Measurements from ENCODE around the gene KIRREL3.

The KIRREL3 gene

GRCh38 chr11:126421271-126421671 is 579.3 kb downstream of the KIRREL3 start:
- Mint-ChIP-seq H3K4me1 (peaks cover 10% of the 10 kb centered on the region), H3K36me3 (no peaks in the 10 kb centered on the region), H3K4me3 (no peak overlapping the region), H3K27me3 (peaks cover 43% of the 10 kb centered on the region), H3K27ac (no peak overlapping the region), H3K9me3 (no peaks in the 10 kb centered on the region)
- no peak for DNase-seq
- CTCF ChIA-PET = interaction anchor here (2.4 kb wide), 1 partner anchor 59 kb away, joined by 5 read pairs; no protein-coding TSS in a partner anchor

- H3K4me1 Mint-ChIP-seq = peaks cover 15% of the 10 kb centered on the region
- H3K9me3 Mint-ChIP-seq = no peaks in the 10 kb centered on the region
- no peak overlapping the region for H3K4me3 Mint-ChIP-seq
- H3K27ac Mint-ChIP-seq = no peak overlapping the region
- DNase-seq = no peak
- CTCF ChIA-PET = interaction anchor here (2.4 kb wide), 1 partner anchor 60 kb away, joined by 5 read pairs; no protein-coding TSS in a partner anchor
- H3K36me3 Mint-ChIP-seq = no peaks in the 10 kb centered on the region
- H3K27me3 Mint-ChIP-seq = peaks cover 43% of the 10 kb centered on the region
Observed at GRCh38 chr11:126420698-126421256, 579.8 kb downstream of the KIRREL3 start.

DNA sequence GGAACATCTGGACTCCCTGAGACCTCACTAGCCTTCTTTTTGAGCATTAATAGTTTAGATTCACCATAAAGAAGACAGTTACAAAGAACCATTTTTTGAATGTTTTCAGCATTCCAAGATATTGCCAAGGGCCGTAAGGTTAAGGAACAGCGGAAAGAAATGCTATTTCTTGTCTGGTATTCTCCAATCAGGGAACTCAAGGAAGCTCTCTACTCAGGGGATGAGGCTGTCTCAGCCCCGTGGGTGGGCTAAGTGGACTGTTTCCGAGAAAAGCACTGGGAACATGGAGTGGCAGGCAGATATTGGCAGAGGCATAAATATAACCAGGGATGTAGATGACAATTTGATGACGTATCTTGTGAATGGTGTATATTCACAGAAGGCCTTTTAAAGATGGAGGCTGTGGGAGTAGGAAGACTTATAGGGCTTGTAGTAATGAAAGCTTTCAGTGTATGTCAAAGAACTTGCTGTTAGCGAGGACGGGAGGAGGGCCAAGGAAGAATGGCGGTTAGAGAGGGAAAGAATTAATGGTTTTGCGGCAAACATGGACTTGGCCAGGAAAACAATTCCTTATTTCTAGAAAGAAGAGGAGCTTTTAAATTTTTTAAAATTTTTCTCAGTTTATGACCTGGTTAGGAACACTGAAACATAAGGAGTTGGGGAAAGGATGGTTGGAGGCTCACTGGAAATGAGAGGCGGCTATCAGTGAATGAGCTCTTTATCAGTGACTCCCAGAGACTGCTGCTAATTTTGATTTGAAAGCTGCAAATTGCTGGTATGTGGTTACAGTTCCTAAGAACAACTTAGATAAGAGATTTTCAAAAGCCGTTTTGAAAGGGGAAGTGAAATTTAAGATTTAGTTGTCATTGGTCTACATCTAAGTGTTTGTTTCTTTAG is 580.5 kb downstream of the KIRREL3 start:
- H3K27ac Mint-ChIP-seq = no peak overlapping the region
- H3K4me3 Mint-ChIP-seq = no peak overlapping the region
- H3K9me3 Mint-ChIP-seq = no peaks in the 10 kb centered on the region
- peaks cover 43% of the 10 kb centered on the region for H3K27me3 Mint-ChIP-seq
- H3K4me1 Mint-ChIP-seq = peaks cover 15% of the 10 kb centered on the region
- H3K36me3 Mint-ChIP-seq = no peaks in the 10 kb centered on the region
- no peak for DNase-seq
- CTCF ChIA-PET = interaction anchor here (0.6 to 2.4 kb wide), 2 partner anchors 61 to 1737 kb away, joined by 3 to 5 read pairs; no protein-coding TSS in a partner anchor

DNA sequence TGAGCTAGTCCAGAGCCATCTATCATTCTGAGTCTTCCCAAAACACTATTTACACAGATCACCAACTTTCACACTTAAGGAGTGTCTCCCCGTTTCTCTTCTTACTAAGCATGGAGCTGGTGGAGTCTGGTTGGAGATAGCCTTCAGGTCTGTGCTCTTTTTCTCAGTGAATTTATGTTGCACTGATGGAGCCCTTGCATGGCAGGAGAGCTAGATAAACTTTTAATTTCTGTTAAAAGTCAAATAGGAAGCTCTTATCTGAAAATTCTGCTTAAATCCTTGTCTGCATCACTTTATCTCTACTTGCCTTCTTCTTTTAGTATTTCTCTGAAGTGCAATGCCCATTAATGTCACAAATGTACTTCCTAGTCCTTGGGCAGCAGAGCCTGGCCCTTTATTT is 581.7 kb downstream of the KIRREL3 start:
- Mint-ChIP-seq H3K4me3 (no peak overlapping the region), H3K36me3 (no peaks in the 10 kb centered on the region), H3K27ac (no peak overlapping the region), H3K9me3 (no peaks in the 10 kb centered on the region), H3K4me1 (peaks cover 15% of the 10 kb centered on the region), H3K27me3 (peaks cover 38% of the 10 kb centered on the region)
- DNase-seq = no peak
- CTCF ChIA-PET = no interaction called here

GRCh38 chr11:126417091-126417862 is 583.3 kb downstream of the KIRREL3 start:
- CTCF ChIA-PET = interaction anchor here (1.2 kb wide), 1 partner anchor 64 kb away, joined by 4 read pairs; no protein-coding TSS in a partner anchor
- H3K27me3 Mint-ChIP-seq = peaks cover 38% of the 10 kb centered on the region
- no peaks in the 10 kb centered on the region for H3K36me3 Mint-ChIP-seq
- no peaks in the 10 kb centered on the region for H3K9me3 Mint-ChIP-seq
- no peak overlapping the region for H3K4me3 Mint-ChIP-seq
- DNase-seq = no peak
- H3K4me1 Mint-ChIP-seq = peaks cover 15% of the 10 kb centered on the region
- H3K27ac Mint-ChIP-seq = no peak overlapping the region

DNA sequence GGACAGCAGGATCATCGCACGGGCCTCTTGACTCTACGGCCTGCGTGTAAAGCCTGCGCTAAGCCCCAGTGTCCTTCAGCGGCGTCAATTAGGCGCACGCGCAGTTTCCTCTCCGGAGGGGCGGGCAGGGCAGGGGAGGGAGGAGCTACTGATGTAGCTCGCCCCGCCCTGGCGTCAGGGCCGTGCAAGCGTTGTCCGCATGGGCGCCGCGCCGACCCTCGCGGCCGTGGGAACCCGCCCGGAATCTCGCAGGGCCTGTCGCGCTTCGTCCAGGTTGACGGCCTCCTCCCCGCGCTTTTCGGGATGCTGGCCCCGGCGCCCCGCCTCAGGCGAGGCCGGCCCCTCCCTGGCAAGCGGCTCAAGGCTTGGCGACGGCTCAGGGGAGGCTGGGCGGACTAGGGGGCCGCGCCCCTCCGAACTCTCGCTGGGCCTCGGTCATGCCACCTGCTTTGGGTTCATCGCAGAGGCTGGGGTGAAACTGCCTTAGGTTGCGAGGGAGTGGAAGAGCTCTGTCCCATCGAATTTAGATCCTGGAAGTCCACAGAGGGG is 584.0 kb downstream of the KIRREL3 start:
- DNase-seq = peak; percentile 83
- no peaks in the 10 kb centered on the region for H3K36me3 Mint-ChIP-seq
- peaks cover 33% of the 10 kb centered on the region for H3K27me3 Mint-ChIP-seq
- CTCF ChIA-PET = interaction anchor here (1.2 kb wide), 1 partner anchor 65 kb away, joined by 4 read pairs; no protein-coding TSS in a partner anchor
- H3K27ac Mint-ChIP-seq = no peak overlapping the region
- H3K4me1 Mint-ChIP-seq = peaks cover 15% of the 10 kb centered on the region
- peak overlapping the region; percentile 19 for H3K4me3 Mint-ChIP-seq
- no peaks in the 10 kb centered on the region for H3K9me3 Mint-ChIP-seq

- H3K36me3 Mint-ChIP-seq = no peaks in the 10 kb centered on the region
- H3K27ac Mint-ChIP-seq = no peak overlapping the region
- H3K4me1 Mint-ChIP-seq = peaks cover 12% of the 10 kb centered on the region
- no peak for DNase-seq
- H3K9me3 Mint-ChIP-seq = no peaks in the 10 kb centered on the region
- CTCF ChIA-PET = interaction anchor here (0.5 to 1.2 kb wide), 2 partner anchors 65 to 478 kb away, joined by 3 to 4 read pairs; no protein-coding TSS in a partner anchor
- peaks cover 33% of the 10 kb centered on the region for H3K27me3 Mint-ChIP-seq
- peak overlapping the region; percentile 19 for H3K4me3 Mint-ChIP-seq
Observed at GRCh38 chr11:126415669-126416420, 584.7 kb downstream of the KIRREL3 start.

- CTCF ChIA-PET = no interaction called here
- Mint-ChIP-seq H3K4me3 (no peak overlapping the region), H3K4me1 (peaks cover 9% of the 10 kb centered on the region), H3K9me3 (no peaks in the 10 kb centered on the region), H3K27ac (no peak overlapping the region), H3K36me3 (no peaks in the 10 kb centered on the region), H3K27me3 (peaks cover 29% of the 10 kb centered on the region)
- no peak for DNase-seq
Observed at GRCh38 chr11:126415128-126415527, 585.4 kb downstream of the KIRREL3 start.

GRCh38 chr11:126414615-126415014 is 586.0 kb downstream of the KIRREL3 start:
- Mint-ChIP-seq H3K36me3 (no peaks in the 10 kb centered on the region), H3K27me3 (peaks cover 24% of the 10 kb centered on the region), H3K4me3 (no peak overlapping the region), H3K9me3 (no peaks in the 10 kb centered on the region), H3K27ac (no peak overlapping the region), H3K4me1 (peaks cover 5% of the 10 kb centered on the region)
- CTCF ChIA-PET = no interaction called here
- no peak for DNase-seq

DNA sequence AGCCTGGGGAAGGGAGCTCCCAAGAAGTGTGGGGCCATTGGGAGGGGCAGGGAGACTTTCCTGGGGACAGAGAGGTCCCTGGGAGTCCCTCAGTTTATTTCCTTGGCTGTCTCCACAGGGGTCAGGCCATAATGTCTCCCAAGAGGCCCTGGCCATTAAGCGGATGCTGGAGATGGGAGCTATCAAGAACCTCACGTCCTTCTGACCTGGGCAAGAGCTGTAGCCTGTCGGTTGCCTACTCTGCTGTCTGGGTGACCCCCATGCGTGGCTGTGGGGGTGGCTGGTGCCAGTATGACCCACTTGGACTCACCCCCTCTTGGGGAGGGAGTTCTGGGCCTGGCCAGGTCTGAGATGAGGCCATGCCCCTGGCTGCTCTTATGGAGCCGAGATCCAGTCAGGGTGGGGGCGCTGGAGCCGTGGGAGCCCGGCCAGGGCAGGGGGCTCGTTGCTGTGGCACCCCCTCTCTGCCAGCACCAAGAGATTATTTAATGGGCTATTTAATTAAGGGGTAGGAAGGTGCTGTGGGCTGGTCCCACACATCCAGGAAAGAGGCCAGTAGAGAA is 586.6 kb downstream of the KIRREL3 start:
- Mint-ChIP-seq H3K4me3 (no peak overlapping the region), H3K36me3 (no peaks in the 10 kb centered on the region), H3K27ac (no peak overlapping the region), H3K27me3 (peaks cover 23% of the 10 kb centered on the region), H3K4me1 (peaks cover 5% of the 10 kb centered on the region), H3K9me3 (no peaks in the 10 kb centered on the region)
- no peak for DNase-seq
- CTCF ChIA-PET = interaction anchor here (1.2 kb wide), 1 partner anchor 103 kb away, joined by 3 read pairs; no protein-coding TSS in a partner anchor

DNA sequence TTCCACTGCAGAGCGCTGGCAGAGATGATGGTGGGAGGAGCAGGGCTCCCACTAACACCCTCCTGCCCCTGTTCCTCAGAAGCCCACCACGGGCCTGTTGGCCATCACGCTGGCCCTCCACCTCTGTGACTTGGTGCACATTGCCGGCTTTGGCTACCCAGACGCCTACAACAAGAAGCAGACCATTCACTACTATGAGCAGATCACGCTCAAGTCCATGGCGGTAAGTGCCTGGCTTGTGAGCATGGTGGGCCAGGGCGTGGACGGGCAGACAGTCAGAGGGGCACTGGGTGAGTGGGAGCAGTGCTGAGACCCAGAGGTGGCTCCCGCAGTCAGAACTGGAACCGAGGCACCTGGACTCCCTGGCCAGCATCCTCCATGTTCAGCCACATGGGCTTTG is 587.1 kb downstream of the KIRREL3 start:
- CTCF ChIA-PET = interaction anchor here (1.2 kb wide), 1 partner anchor 103 kb away, joined by 3 read pairs; no protein-coding TSS in a partner anchor

GRCh38 chr11:126411971-126412381 is 588.6 kb downstream of the KIRREL3 start:
- Mint-ChIP-seq H3K4me3 (no peak overlapping the region), H3K9me3 (no peaks in the 10 kb centered on the region), H3K36me3 (no peaks in the 10 kb centered on the region), H3K27me3 (peaks cover 3% of the 10 kb centered on the region), H3K4me1 (peaks cover 5% of the 10 kb centered on the region), H3K27ac (no peak overlapping the region)
- CTCF ChIA-PET = interaction anchor here (1.1 kb wide), 1 partner anchor 68 kb away, joined by 3 read pairs; no protein-coding TSS in a partner anchor
- DNase-seq = no peak

More for the DNA sequence above, 587.1 kb downstream of the KIRREL3 start:
- no peak for DNase-seq
- Mint-ChIP-seq H3K27ac (no peak overlapping the region), H3K4me1 (peaks cover 5% of the 10 kb centered on the region), H3K4me3 (no peak overlapping the region), H3K36me3 (no peaks in the 10 kb centered on the region), H3K27me3 (peaks cover 18% of the 10 kb centered on the region), H3K9me3 (no peaks in the 10 kb centered on the region)

GRCh38 chr11:126410649-126411048 is 589.9 kb downstream of the KIRREL3 start:
- CTCF ChIA-PET = interaction anchor here (0.6 kb wide), 1 partner anchor 104 kb away, joined by 3 read pairs; no protein-coding TSS in a partner anchor
- H3K27ac Mint-ChIP-seq = no peak overlapping the region
- H3K27me3 Mint-ChIP-seq = no peaks in the 10 kb centered on the region

More at GRCh38 chr11:126410649-126411048, 589.9 kb downstream of the KIRREL3 start:
- Mint-ChIP-seq H3K4me1 (no peaks in the 10 kb centered on the region), H3K36me3 (no peaks in the 10 kb centered on the region), H3K4me3 (no peak overlapping the region), H3K9me3 (no peaks in the 10 kb centered on the region)
- no peak for DNase-seq

All from activated naive CD4-positive, alpha-beta T cell treated with anti-CD3 and anti-CD28 coated beads, Interleukin-2, amount 10 ng/mL, durations not matched to agents 7 days and 5 days (primary cell).